Fibroblast of skin of left quadriceps (primary cell): ENCODE results near the gene FAM163B.

Experiments
- DNase-seq, 2 experiments: peaks; one replicate each; pipeline ENCODE4 v3.0.0-alpha.2; 2013; ENCODE audit warnings: low read depth in 2 of 2

Gene FAM163B

GRCh38 chr9:133609311-133610098 lies at the start of gene FAM163B:
TSS of gene FAM163B (minus strand) at chr9:133609389. CDS start at chr9:133580223, 29,166 bp downstream.
- DNase-seq = peak in 1 of 2 experiments; percentile 1

DNA sequence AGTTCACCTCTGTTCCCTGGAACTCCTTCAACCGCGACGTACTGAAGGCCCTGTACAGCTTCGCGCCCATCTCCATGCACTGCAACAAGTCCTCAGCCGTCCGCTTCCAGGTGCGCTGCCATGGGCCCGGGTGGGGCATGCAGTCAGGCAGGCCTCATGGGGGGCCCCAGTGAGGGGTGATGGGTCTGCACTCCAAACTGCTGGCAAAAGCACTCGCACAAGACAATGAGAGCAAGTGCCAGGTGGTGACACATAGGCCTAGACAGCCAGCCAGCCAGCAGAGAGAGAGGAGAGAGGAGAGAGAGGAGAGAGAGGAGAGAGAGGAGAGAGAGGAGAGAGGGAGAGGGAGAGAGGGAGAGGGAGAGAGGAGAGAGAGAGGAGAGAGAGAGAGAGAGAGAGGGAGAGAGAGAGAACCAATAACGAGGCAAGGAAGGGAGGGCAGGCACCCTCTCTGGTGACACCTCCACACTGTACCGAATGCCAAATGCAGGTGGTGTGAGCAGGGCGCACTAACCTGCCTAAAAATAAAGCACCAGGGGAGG lies 48.0 kb upstream of the FAM163B start:
- no peak for DNase-seq

GRCh38 chr9:133656211-133657119 lies 47.3 kb upstream of the FAM163B start:
- DNase-seq = no peak

DNA sequence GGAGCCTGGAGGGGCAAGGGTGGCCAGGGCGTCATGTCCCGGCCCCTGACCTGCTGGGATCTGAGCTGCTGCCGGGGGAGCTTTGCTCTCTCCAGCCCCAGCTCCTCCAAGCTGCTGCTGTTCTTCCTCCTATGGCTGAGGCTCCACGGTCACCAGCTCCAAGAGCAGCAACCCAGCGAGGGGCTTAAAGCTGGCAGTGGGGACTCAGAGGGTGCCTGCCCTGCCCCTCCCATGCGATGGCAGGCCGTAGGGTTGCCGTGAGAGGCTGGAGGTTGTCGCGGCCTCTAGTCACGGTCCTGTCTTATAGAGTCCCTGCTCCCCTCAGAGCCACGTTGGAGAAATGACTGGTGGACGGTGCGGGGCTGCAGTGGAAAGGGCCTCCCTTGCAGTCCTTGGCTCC lies 46.5 kb upstream of the FAM163B start:
- no peak for DNase-seq

- no peak for DNase-seq
These were observed 45.8 kb upstream of the FAM163B start for GRCh38 chr9:133654736-133655657.

- no peak for DNase-seq
These were observed 44.4 kb upstream of the FAM163B start for GRCh38 chr9:133653638-133654037.

DNA sequence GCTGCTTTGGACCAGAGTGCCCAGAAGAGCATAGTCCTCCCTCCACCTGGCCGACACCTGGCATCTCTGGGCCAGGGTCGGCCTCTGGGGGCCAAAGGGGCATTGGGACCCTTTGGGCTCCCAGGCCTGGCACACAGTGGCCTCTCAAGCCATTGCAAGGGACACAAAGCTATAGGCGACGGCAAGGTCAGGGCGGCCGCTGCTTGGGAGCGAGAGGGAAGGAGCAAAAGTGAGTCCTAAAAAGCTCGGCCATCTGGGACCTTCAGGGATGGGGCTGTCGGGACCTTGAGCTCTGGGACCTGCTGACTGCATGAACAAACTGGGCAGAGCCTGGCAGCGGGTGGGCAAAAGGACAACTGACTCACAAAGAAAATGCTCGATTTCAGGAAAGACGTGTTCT lies 40.8 kb upstream of the FAM163B start:
- DNase-seq = no peak

DNA sequence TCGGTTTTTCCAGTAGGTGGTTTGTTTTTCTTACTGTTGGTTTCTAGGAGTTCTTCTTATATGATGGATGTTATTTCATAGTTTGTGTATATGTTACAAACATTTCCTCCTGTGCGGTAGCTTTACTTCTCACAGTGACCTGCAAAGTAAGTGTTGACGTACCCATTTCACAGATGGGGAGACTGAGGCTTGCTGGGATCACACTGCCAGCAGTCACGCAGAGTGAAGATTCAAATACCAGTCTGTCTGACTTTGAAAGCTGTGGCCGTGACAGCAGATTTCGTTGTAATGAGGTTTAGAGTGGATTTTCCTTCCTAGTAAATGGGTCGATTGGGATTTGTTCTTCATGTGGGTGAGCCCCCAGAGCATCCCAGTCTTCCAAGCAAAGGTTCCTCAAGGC lies 40.0 kb upstream of the FAM163B start:
- no peak for DNase-seq

- DNase-seq = no peak
These were observed 38.7 kb upstream of the FAM163B start for GRCh38 chr9:133647765-133648469.

DNA sequence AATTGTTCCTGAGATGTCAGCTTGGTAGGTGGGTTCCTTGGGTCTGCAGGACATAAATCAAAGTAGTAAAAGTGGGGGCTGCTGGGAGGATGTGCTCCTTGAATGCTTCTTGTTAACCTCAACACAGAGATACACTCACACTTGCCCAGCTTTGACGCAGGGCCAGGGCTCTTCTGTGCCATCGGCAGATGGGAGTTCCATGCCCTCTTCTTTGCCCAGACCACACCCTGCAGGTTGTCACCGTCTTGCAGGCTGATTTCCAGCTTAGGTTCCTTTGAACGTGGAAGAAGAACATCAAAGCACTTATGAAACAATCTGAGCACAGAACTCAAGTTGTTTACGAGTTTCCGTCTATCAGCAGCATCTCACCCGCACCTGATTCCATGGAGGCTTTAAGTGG lies 38.0 kb upstream of the FAM163B start:
- DNase-seq = no peak

DNA sequence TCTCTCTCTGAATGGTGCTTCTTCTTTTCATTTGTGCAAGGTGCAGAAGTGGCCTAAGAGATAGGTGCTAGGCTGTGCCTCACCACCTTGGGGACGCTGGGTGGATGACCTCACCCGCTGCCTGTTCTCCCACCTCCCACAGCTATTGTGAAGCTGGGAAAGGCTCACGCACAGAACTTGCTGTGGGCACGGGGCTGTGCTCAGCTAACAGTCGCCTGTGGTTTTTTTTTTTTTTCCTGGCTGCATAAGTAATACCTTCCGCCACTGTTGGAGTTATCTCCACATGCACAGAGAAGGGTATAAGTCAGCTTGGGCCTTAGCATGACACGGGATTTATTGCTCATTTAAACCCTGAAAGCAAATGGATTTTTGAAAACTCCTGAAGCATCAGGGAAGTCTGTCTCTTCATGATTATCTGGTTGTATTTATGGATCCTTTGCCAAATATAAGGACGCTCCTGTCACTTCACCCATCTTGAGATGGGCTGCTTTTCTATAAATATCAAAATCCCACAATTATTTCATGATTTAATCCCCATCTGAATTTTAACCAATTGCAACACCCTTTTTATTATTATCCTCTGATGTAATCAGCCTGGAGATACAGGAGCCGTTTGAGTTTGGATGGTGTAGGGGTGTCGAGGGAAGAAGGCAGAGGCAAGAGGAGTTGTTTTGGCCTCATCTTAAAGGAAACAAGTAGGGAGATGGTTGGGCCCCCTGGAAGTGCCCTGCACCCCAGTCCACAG lies 36.0 kb upstream of the FAM163B start:
- no peak for DNase-seq

DNA sequence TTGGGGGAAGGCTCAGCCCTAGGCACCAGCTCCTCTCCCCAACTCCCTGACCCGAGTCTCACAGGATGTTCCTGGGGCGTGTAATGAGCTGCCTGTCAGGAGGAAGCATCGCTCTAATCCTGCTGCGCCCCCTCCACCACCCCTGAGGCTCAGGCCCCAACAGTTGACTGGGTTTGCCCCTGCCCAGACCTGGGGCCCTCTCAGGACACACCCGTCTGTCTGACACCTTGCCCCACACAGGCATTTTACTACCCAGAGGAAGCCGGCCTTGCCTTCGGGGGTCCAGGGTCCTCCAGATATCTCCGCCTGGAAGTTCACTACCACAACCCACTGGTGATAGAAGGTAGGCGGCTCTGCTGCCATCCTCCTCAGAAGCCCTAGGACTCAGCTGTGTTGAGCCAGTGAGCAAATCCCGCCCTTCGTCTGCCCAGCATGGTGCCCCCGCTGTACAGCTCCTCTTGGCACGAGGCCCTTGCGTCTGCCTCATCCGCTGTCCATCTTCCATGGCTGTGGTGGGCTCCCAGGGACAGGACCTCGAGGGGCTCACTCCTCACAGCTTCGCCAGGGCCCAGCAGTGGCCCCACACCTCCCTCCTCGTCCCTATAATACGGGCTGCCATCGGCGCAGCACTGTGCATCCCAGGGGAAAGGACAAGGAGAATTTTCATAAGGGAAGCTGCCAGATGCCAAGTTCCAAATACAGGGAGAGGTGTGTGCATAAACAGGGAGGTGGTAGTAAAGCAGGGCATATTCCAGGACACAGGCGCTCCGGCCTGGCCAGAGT lies 35.0 kb upstream of the FAM163B start:
- no peak for DNase-seq

- DNase-seq = no peak
These were observed 34.2 kb upstream of the FAM163B start for GRCh38 chr9:133643362-133643755.

GRCh38 chr9:133642708-133643361 lies 33.6 kb upstream of the FAM163B start:
- no peak for DNase-seq

DNA sequence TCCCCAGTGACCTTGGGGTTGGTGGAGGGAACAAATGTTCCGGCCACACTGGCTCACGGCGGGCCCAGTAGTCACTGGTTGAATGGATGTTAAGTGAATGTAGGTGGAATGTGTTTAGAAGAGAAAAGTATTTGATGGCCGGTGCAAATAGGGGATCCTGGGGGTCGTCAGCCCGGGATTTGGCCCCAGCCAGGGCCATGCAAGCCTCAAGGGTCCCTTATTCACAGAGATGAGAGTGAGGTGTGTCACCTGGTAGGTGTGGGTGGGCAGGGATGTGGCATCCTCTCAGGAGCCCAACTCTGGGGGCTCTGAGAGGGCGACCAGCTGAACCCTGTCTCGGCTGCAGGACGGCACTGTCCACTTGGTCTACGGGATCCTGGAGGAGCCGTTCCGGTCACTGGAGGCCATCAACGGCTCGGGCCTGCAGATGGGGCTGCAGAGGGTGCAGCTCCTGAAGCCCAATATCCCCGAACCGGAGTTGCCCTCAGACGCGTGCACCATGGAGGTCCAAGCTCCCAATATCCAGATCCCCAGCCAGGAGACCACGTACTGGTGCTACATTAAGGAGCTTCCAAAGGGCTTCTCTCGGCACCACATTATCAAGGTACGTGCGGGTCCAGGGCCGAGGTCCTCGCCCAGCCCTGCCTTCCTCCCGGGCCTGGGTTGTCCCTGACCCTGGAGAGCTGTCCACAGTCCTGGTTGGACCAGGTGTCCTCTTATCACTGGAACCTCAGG lies 32.8 kb upstream of the FAM163B start:
- no peak for DNase-seq

DNA sequence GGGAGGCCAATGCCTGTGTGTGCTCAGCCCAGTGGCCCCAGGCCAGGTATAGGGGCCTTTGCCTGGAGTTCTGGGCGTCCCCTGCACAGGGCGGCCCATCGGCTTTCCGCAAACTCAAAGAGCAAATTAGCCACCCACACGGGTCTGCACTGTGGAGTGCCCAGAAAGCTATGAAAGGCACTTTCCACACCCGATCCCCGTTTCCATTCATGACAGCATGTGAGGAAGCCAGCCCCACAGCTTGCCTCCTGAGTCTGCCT lies 32.1 kb upstream of the FAM163B start:
- no peak for DNase-seq

GRCh38 chr9:133640580-133641395 lies 31.6 kb upstream of the FAM163B start:
- DNase-seq = no peak

DNA sequence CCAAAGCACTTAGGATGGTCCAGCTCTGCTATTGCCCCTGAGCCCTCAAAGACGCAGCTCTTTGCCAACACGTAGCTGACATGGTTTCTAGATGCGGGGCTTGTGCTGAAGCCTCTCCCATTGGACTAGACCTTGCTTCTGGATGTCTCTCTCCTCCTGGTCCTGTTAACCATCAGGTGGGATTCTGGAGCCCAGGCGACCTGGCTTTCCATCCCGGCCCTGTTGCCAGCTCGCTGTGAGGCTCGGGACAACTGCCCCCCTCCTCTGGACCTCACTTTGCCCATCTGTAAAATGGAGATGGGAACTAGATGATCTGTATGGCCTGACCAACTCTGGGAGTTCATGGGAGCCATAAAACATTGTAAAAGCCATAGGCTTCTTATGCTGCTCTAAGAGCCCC lies 31.0 kb upstream of the FAM163B start:
- no peak for DNase-seq
